GM12874 (cell line): ENCODE measurements around the gene STAT3.

Source experiments
- TF ChIP-seq, protein P1 (sequence below): IDR thresholded peaks from 2 replicates; pipeline ENCODE4 v1.5.1; 2011; ENCODE audit warnings: low read depth, mild to moderate bottlenecking, control low read depth, low read length, moderate library complexity; ENCODE audit not compliant: insufficient read depth

Gene STAT3

DNA sequence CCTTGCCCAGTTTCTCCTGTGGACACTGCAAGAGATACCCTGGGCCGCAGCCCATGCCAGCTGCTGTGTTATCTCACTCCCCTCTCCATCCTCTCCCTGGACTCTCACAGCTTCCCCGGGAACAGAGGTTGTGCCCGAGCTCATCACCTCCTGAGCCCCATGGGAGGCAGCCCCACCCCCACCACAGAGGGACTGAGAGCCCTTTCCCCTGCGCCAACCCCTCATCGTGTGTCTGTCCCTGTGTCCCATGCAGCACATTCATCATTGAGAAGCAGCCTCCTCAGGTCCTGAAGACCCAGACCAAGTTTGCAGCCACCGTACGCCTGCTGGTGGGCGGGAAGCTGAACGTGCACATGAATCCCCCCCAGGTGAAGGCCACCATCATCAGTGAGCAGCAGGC is 87.2 kb downstream of the STAT3 start:
- TF ChIP-seq, protein P1, sequence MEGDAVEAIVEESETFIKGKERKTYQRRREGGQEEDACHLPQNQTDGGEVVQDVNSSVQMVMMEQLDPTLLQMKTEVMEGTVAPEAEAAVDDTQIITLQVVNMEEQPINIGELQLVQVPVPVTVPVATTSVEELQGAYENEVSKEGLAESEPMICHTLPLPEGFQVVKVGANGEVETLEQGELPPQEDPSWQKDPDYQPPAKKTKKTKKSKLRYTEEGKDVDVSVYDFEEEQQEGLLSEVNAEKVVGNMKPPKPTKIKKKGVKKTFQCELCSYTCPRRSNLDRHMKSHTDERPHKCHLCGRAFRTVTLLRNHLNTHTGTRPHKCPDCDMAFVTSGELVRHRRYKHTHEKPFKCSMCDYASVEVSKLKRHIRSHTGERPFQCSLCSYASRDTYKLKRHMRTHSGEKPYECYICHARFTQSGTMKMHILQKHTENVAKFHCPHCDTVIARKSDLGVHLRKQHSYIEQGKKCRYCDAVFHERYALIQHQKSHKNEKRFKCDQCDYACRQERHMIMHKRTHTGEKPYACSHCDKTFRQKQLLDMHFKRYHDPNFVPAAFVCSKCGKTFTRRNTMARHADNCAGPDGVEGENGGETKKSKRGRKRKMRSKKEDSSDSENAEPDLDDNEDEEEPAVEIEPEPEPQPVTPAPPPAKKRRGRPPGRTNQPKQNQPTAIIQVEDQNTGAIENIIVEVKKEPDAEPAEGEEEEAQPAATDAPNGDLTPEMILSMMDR, result no peak

DNA sequence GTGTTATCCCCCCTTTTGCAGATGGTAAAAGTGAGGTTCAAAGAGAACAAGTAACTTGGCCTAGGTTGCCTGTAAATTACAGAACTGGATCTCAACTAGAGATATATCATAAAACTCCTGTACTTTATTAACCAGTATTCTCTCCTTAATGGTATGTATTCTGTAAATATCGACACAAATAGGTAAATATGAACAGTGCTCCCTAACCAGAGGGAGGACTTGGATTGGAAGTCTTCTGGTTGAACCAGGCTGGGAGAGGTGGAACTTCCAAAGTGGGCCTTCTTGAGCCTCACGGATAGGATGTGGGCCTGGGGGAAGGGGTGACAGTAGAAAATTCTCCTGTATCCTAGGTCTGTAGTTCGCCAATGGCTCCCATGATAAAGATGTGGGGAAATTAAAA is 92.2 kb downstream of the STAT3 start:
- TF ChIP-seq, protein P1, result no peak

DNA sequence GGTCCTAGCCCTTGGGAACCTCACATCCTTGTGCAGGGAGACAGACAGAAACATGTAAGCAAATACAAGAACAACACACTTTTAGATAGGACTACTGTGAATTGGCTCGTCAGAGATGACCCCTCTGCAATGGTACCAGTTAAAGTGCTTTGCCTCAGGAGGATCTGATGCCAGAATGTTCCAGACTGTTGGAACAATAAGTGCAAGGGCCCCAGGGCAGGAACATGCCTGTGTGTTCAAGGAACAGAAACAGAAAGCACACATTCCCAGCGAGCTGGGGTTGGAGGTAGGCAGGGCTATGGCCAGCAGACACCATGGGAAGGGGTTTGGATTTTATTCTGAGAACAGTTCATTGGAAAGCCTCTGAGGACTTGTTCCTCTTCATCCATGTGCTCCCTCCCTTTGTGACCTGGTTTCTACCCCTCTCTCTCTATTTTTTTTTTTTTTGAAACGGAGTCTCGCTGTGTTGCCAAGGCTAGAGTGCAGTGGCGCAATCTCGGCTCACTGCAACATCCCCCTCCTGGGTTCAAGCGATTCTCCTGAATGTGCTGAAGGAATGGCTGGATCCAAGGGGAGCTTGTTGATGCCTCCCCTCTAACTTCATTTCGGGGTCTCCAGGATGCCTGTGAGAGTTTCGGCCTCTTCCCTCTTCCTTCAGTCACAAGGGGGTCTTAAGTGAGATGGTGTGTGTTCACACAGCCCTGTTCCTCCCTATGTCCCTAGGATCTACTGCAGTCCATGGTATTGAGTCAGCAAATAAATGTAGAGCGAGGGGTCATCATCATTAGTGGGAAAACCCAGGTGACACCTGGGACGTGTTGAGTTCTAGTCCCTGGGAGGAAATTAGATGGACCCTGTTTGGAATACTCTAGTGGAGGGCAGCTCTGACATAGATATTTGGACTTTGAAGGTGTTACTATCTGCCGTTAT is 93.5 kb downstream of the STAT3 start:
- TF ChIP-seq, protein P1, result no peak

DNA sequence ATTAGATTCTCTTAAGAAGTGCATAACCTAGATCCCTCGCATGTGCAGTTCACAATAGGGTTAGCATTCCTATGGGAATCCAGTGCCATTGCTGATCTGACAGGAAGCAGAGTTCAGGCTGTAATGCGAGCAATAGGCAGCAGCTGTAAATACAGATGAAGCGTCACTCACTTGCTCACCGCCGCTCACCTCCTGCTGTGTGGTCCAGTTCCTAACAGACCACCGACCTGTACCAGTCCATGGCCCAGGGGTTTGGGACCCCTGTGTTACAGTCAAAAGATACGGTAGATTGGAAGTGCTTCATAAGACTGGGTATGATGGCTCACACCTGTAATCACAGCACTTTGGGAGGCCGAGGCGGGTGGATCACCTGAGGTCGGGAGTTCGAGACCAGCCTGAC is 97.1 kb downstream of the STAT3 start:
- TF ChIP-seq, protein P1, result no peak

DNA sequence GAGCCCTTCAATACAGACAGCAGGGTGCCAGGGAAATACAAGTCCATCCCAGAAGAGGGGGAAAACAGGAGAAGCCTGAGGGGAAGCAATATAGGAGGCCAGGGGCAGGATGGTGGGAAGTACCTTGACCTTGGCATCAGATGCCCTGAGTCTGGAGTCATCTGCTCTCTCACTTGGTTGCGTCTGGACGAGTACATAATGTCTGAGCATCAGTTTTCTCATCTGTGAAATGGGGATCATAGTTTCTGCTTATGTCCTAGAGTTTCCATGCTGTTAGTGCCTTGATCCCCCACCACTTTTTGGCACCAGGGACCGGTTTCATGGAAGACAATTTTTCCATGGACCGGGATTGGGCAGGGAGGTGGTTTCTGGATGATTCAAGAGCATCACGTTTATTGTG is 97.7 kb downstream of the STAT3 start:
- TF ChIP-seq, protein P1, result no peak

DNA sequence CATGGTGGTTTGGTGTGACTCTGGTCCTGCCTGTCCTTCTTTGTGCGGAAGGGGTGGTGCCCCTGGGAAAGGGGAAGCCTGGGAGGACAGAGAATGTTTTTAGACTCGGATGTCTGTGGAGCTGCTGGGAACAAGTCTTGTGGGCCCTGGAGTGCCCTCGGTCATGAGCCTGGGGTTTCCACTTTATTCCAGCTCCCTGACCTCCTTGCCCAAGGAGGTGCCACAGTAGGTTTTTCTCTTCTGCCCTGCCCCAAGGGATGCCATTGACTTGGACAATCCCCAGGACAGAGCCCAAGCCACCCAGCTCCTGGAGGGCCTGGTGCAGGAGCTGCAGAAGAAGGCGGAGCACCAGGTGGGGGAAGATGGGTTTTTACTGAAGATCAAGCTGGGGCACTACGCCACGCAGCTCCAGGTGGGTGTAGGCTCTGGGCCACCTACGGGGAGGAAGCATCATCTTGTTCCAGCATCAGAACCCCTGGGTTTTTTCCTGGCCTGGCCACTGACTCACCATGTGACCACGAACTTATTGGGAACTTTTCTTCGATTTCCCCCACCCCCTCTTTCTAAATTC is 98.5 kb downstream of the STAT3 start:
- TF ChIP-seq, protein P1, result no peak

DNA sequence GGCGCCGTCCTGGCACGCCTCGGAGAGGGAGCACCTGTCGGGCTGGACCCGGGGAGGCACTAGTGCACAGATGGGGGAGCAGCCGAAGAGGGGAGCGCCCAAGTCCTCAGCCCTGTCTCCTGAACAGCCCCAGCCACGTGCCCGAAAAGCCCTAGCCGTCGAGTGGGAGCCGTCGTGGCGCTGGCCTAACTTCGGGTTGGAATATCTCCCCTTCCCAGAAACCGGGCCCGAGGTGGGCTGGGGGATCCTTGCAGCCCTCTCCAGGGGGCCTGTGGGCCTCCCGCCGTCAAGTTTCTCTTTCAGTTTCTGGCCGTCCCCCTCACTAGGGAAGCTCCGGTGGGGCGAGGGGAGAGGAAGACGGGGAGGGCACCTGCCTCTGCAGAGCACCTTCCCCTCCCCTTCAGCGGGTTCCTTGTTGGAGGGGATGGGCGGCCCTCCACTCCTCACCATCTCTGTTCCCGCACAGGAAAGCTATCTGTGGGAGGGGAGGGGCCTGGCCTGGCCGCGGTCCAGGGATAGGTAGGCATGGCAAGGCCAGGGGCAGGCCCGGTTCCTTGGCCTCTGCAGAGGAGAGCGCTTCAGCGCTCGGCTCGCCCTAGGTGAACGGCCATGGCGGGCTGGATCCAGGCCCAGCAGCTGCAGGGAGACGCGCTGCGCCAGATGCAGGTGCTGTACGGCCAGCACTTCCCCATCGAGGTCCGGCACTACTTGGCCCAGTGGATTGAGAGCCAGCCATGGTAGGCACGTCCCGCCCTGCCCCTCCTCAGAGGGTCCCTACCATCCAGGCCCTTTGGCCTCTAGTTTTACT is 99.2 kb downstream of the STAT3 start:
- TF ChIP-seq, protein P1, result no peak
